Type B pancreatic cell (in vitro differentiated cells): ENCODE results near the gene TBC1D5. TPM values are rescaled to one million over a fixed set of nuclear protein-coding genes. Genes with fewer than 3 reads are reported as not detected.
"Not testable (repeated sequence)": the region's sequence is repeated elsewhere in the genome, so short reads cannot be mapped to it uniquely, and the experiment has no call there.

Experiments
- DNase-seq: peaks from one replicate; pipeline ENCODE4 v3.0.0; 2021; ENCODE audit warnings: mixed read lengths; ENCODE audit not compliant: unreplicated experiment; ENCODE audit errors: extremely low spot score
- H3K27ac Mint-ChIP-seq: 2 replicates; pipeline ENCODE4 v1.8.0; 2021; ENCODE audit warnings: mild to moderate bottlenecking, mixed read lengths
- H3K27me3 Mint-ChIP-seq: 2 replicates; pipeline ENCODE4 v1.8.0; 2021; ENCODE audit warnings: mixed read lengths
- H3K36me3 Mint-ChIP-seq: 2 replicates; pipeline ENCODE4 v1.8.0; 2021; ENCODE audit warnings: mixed read lengths
- H3K4me1 Mint-ChIP-seq: one replicate; pipeline ENCODE4 v1.8.0; 2021; ENCODE audit warnings: mixed read lengths; ENCODE audit not compliant: unreplicated experiment
- H3K4me3 Mint-ChIP-seq: 2 replicates; pipeline ENCODE4 v1.8.0; 2021; ENCODE audit warnings: mild to moderate bottlenecking, mixed read lengths
- H3K9me3 Mint-ChIP-seq: 2 replicates; pipeline ENCODE4 v1.8.0; 2021; ENCODE audit warnings: mixed read lengths
- CTCF ChIP-seq: fragments of 200-600 bp; sonication (generic); conservative IDR thresholded peaks from 2 replicates; pipeline ENCODE4 v1.5.0; 2021; ENCODE audit warnings: antibody characterized with exemption, mild to moderate bottlenecking
- total RNA-seq: library from RNA; stranded (reverse); gene quantifications from 2 replicates; pipeline ENCODE4 v1.2.1, GENCODE V29; 2021; ENCODE audit warnings: low replicate concordance

The TBC1D5 gene
- total RNA-seq, 1 donor from 2014 or later = 48.7 TPM

GRCh38 chr3:17775073-17775472, 32.6 kb upstream of the TBC1D5 start:
- Mint-ChIP-seq H3K27me3 (no peaks in the 10 kb centered on the region), H3K4me1 (no peaks in the 10 kb centered on the region), H3K9me3 (no peaks in the 10 kb centered on the region), H3K4me3 (no peak overlapping the region), H3K36me3 (no peaks in the 10 kb centered on the region), H3K27ac (no peak overlapping the region)
- no peak for DNase-seq
- TF ChIP-seq CTCF = no peak

DNA sequence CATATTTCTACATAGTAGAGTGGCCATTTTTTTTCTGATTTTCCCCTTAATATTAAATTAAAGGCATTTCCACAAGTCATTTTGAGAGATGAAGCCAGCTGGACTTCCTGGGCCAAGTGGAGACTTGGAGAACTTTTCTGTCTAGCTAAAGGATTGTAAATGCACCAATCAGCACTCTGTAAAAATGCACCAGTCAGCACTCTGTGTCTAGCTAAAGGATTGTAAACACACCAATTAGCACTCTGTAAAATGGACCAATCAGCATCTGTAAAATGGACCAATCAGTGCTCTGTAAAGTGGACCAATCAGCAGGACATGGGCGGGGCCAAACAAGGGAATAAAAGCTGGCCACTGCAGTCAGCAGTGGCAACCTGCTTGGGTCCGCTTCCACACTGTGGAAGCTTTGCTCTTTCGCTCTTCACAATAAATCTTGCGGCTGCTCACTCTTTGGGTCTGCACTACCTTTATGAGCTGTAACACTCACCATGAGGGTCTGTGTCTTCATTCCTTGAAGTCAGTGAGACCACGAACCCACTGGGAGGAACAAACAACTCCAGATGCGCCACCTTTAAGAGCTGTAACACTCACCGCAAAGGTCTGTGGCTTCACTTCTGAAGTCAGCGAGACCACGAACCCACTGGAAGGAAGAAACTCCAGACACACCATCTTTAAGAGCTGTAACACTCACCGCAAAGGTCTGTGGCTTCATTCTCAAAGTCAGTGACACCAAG, 31.9 kb upstream of the TBC1D5 start:
- DNase-seq, H3K27ac Mint-ChIP-seq, H3K36me3 Mint-ChIP-seq, H3K4me1 Mint-ChIP-seq, H3K27me3 Mint-ChIP-seq, H3K9me3 Mint-ChIP-seq, H3K4me3 Mint-ChIP-seq: not testable (repeated sequence)

DNA sequence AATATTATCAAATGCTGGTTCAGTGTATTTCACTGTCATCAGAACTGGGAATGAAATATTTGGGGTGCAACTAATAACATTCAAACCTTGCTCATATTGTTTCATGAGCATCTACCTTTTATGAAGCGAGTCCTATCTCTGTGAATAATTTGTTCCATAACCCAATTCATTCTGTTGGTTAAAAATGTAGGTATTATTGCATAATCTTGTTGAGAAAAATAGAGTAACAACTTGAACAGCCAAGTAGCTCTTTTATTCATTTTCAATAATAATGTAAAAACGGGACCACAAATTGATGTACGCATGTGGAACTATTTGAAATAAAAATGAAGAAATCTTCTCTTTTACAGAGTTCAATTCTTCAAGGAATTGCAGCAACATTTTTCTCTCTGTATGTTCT, 30.1 kb upstream of the TBC1D5 start:
- H3K27ac Mint-ChIP-seq = no peak overlapping the region
- H3K4me3 Mint-ChIP-seq = no peak overlapping the region
- no peaks in the 10 kb centered on the region for H3K4me1 Mint-ChIP-seq
- TF ChIP-seq CTCF = no peak
- no peaks in the 10 kb centered on the region for H3K9me3 Mint-ChIP-seq
- H3K27me3 Mint-ChIP-seq = no peaks in the 10 kb centered on the region
- no peaks in the 10 kb centered on the region for H3K36me3 Mint-ChIP-seq
- no peak for DNase-seq

GRCh38 chr3:17771177-17772017, 29.0 kb upstream of the TBC1D5 start:
- no peaks in the 10 kb centered on the region for H3K4me1 Mint-ChIP-seq

GRCh38 chr3:17770682-17771081, 28.3 kb upstream of the TBC1D5 start:
- no peaks in the 10 kb centered on the region for H3K9me3 Mint-ChIP-seq
- DNase-seq = no peak
- TF ChIP-seq CTCF = no peak
- no peaks in the 10 kb centered on the region for H3K27me3 Mint-ChIP-seq
- H3K36me3 Mint-ChIP-seq = no peaks in the 10 kb centered on the region
- H3K4me3 Mint-ChIP-seq = no peak overlapping the region
- no peaks in the 10 kb centered on the region for H3K4me1 Mint-ChIP-seq
- no peak overlapping the region for H3K27ac Mint-ChIP-seq

More at GRCh38 chr3:17771177-17772017, 29.0 kb upstream of the TBC1D5 start:
- DNase-seq = no peak
- no peaks in the 10 kb centered on the region for H3K27me3 Mint-ChIP-seq
- no peak for TF ChIP-seq CTCF
- H3K36me3 Mint-ChIP-seq = no peaks in the 10 kb centered on the region
- no peaks in the 10 kb centered on the region for H3K9me3 Mint-ChIP-seq
- no peak overlapping the region for H3K4me3 Mint-ChIP-seq
- H3K27ac Mint-ChIP-seq = no peak overlapping the region

DNA sequence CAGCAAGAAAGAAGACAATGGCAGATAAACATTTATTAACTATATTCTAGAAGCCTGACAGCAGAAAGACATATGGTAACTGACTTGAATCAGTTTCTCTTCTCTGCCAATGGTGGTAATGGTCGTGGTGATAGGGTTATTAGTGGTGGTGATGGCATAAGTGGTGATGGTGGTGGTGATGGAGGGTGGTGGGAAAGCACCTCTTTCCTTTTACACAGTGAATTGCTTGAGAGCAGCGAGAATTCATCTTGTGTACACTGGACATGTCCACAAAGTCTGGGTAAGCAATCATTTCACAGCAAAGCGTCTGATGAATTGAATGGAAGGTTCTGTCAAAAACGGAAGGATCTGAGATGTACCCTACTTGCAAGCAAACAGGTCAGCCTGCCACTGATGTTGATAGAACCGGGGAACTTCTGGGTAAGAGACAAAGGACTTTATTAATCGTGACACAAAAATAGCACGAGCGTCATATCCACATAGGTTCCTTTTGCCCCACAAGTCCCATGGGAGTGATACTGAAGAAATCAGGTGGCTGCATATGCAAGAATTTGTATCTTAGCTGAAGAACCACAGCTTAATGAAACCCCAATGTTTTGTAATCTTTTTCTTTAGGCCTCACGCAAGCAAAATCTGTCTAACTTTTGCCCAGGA, 23.5 kb upstream of the TBC1D5 start:
- no peaks in the 10 kb centered on the region for H3K36me3 Mint-ChIP-seq
- no peaks in the 10 kb centered on the region for H3K4me1 Mint-ChIP-seq
- no peaks in the 10 kb centered on the region for H3K27me3 Mint-ChIP-seq
- DNase-seq = no peak
- no peak overlapping the region for H3K27ac Mint-ChIP-seq
- H3K4me3 Mint-ChIP-seq = no peak overlapping the region
- TF ChIP-seq CTCF = no peak
- no peaks in the 10 kb centered on the region for H3K9me3 Mint-ChIP-seq
